ENCODE results near the gene TEX14.
"Not testable (repeated sequence)": the region's sequence is repeated elsewhere in the genome, so short reads cannot be mapped to it uniquely, and the experiment has no call there.

TEX14 gene

GRCh38 chr17:58661499-58661898 is 30.3 kb downstream of the TEX14 start:
- TF ChIP-seq CTCF (IDR thresholded peaks at IDR 0.05; ENCODE audit: low read depth, low read length) = no peak

GRCh38 chr17:58660621-58661020 is 31.2 kb downstream of the TEX14 start:
- TF ChIP-seq CTCF (IDR thresholded peaks at IDR 0.05; ENCODE audit: low read depth, low read length) = no peak
- no peak overlapping the region for H3K4me3 ChIP-seq (ENCODE audit: low read depth, low read length)

More at GRCh38 chr17:58661499-58661898, 30.3 kb downstream of the TEX14 start:
- H3K4me3 ChIP-seq (ENCODE audit: low read depth, low read length) = no peak overlapping the region

GRCh38 chr17:58659714-58660084 is 32.1 kb downstream of the TEX14 start:
- peak overlapping the region; percentile 14 for H3K4me3 ChIP-seq (ENCODE audit: low read depth, low read length)

- peak overlapping the region; percentile 14 for H3K4me3 ChIP-seq (ENCODE audit: low read depth, low read length)
- TF ChIP-seq CTCF (IDR thresholded peaks at IDR 0.05; ENCODE audit: low read depth, low read length) = no peak
Measured at GRCh38 chr17:58658804-58659713, 32.8 kb downstream of the TEX14 start.

GRCh38 chr17:58657962-58658803 is 33.7 kb downstream of the TEX14 start:
- H3K4me3 ChIP-seq (ENCODE audit: low read depth, low read length) = not testable (repeated sequence)

GRCh38 chr17:58648236-58648635 is 43.6 kb downstream of the TEX14 start:
- no peak overlapping the region for H3K4me3 ChIP-seq (ENCODE audit: low read depth, low read length)
- no peak for TF ChIP-seq CTCF (IDR thresholded peaks at IDR 0.05; ENCODE audit: low read depth, low read length)

- no peak overlapping the region for H3K4me3 ChIP-seq (ENCODE audit: low read depth, low read length)
- TF ChIP-seq CTCF (IDR thresholded peaks at IDR 0.05; ENCODE audit: low read depth, low read length) = no peak
Measured at GRCh38 chr17:58643147-58643546, 48.7 kb downstream of the TEX14 start.

GRCh38 chr17:58641887-58642311 is 49.9 kb downstream of the TEX14 start:
- no peak for TF ChIP-seq CTCF (IDR thresholded peaks at IDR 0.05; ENCODE audit: low read depth, low read length)
- no peak overlapping the region for H3K4me3 ChIP-seq (ENCODE audit: low read depth, low read length)

Data from WI38 (cell line).